CD14-positive monocyte (primary cell): Measurements from ENCODE around the gene RHOU. TPM values are rescaled to one million over a fixed set of nuclear protein-coding genes. Genes with fewer than 3 reads are reported as not detected.

ENCODE experiments used
- DNase-seq, 3 donors: peaks; one replicate each; pipeline ENCODE4 v3.0.0-alpha.2; 2011 to 2022
- H2AFZ ChIP-seq: 2 replicates; pipeline ENCODE4 v1.6.0; 2012; ENCODE audit warnings: mild to moderate bottlenecking, low read depth, low read length, inconsistent platforms; ENCODE audit not compliant: insufficient read depth, poor library complexity, severe bottlenecking
- H3K27ac ChIP-seq, 2 donors: 1 replicate in 1 of 2; 2 replicates in 1 of 2; pipeline ENCODE4 v1.5.1; 2012 to 2013; ENCODE audit warnings: low read length in 2 of 2, control low read depth in 1 of 2, inconsistent platforms in 1 of 2, low read depth in 1 of 2, mild to moderate bottlenecking in 1 of 2
- H3K27me3 ChIP-seq, 2 donors: one replicate each; pipeline versions ENCODE4 v1.6.0 to v1.6.1; 2011 to 2013; ENCODE audit warnings: low read length in 2 of 2; ENCODE audit not compliant: control insufficient read depth in 2 of 2, insufficient read depth in 2 of 2
- H3K36me3 ChIP-seq, 2 donors: replicated peaks in 1 of 2; 1 replicate in 1 of 2; 2 replicates in 1 of 2; pipeline versions ENCODE4 v1.5.1 to v1.6.1; 2012 to 2013; ENCODE audit warnings: low read length in 2 of 2, control low read depth in 1 of 2, inconsistent platforms in 1 of 2, mild to moderate bottlenecking in 1 of 2; ENCODE audit not compliant: insufficient read depth in 2 of 2, control insufficient read depth in 1 of 2
- H3K4me1 ChIP-seq, 2 donors: 1 replicate in 1 of 2; 2 replicates in 1 of 2; pipeline versions ENCODE4 v1.5.1 to v1.6.1; 2012 to 2013; ENCODE audit warnings: low read length in 2 of 2, control low read depth in 1 of 2, inconsistent platforms in 1 of 2, mild to moderate bottlenecking in 1 of 2, moderate library complexity in 1 of 2; ENCODE audit not compliant: insufficient read depth in 2 of 2, control insufficient read depth in 1 of 2
- H3K4me2 ChIP-seq: replicated peaks from 2 replicates; pipeline ENCODE3; 2012; ENCODE audit warnings: low read length, moderate library complexity, mild to moderate bottlenecking; ENCODE audit not compliant: poor library complexity, severe bottlenecking; ENCODE audit errors: extremely low read depth
- H3K4me3 ChIP-seq, 3 experiments: fragments of 200-600 bp in 1 of 3; sonication (generic) in 1 of 3; replicated peaks in 1 of 3; 1 replicate in 2 of 3; 2 replicates in 1 of 3; pipeline ENCODE4 v1.5.1; 2011 to 2013; ENCODE audit warnings: low read length in 3 of 3, mild to moderate bottlenecking in 3 of 3, control low read depth in 2 of 3, low read depth in 2 of 3, inconsistent platforms in 1 of 3, moderate library complexity in 1 of 3
- H3K79me2 ChIP-seq: 2 replicates; pipeline ENCODE4 v1.6.0; 2012; ENCODE audit warnings: mild to moderate bottlenecking, control low read depth, inconsistent platforms, low read length, moderate library complexity; ENCODE audit not compliant: insufficient read depth
- H3K9ac ChIP-seq: 2 replicates; pipeline ENCODE4 v1.6.0; 2017; ENCODE audit warnings: low read length, mild to moderate bottlenecking; ENCODE audit not compliant: insufficient read depth, poor library complexity, severe bottlenecking
- H3K9me3 ChIP-seq, 2 donors: replicated peaks in 1 of 2; 1 replicate in 1 of 2; 2 replicates in 1 of 2; pipeline versions ENCODE4 v1.5.1 to v1.6.1; 2012 to 2013; ENCODE audit warnings: low read length in 2 of 2, control low read depth in 1 of 2; ENCODE audit not compliant: control insufficient read depth in 1 of 2, insufficient read depth in 1 of 2
- H4K20me1 ChIP-seq: 2 replicates; pipeline ENCODE4 v1.6.0; 2012; ENCODE audit warnings: mild to moderate bottlenecking, low read length, control low read depth, moderate library complexity; ENCODE audit not compliant: insufficient read depth
- H3K27ac Mint-ChIP-seq, 7 donors: one replicate each; pipeline ENCODE4 v1.8.0; 2020; ENCODE audit warnings: mild to moderate bottlenecking in 7 of 7, mixed read lengths in 7 of 7, moderate library complexity in 6 of 7, inconsistent platforms in 2 of 7
- H3K27me3 Mint-ChIP-seq, 3 donors: one replicate each; pipeline ENCODE4 v1.8.0; 2021 to 2022; ENCODE audit warnings: low read depth in 3 of 3, mild to moderate bottlenecking in 3 of 3, mixed read lengths in 3 of 3, moderate library complexity in 3 of 3, inconsistent platforms in 1 of 3
- H3K36me3 Mint-ChIP-seq, 2 donors: one replicate each; pipeline ENCODE4 v1.8.0; 2020; ENCODE audit warnings: mixed read lengths in 2 of 2, inconsistent platforms in 1 of 2, mild to moderate bottlenecking in 1 of 2
- H3K4me1 Mint-ChIP-seq: one replicate; pipeline ENCODE4 v1.8.0; 2020; ENCODE audit warnings: mild to moderate bottlenecking, mixed read lengths
- H3K4me3 Mint-ChIP-seq, 2 donors: one replicate each; pipeline ENCODE4 v1.8.0; 2020; ENCODE audit warnings: mild to moderate bottlenecking in 2 of 2, mixed read lengths in 2 of 2, moderate library complexity in 1 of 2
- H3K9me3 Mint-ChIP-seq, 7 donors: one replicate each; pipeline ENCODE4 v1.8.0; 2020 to 2022; ENCODE audit warnings: mixed read lengths in 7 of 7, mild to moderate bottlenecking in 6 of 7, moderate library complexity in 6 of 7, inconsistent platforms in 2 of 7
- WGBS: methylation state at CpG from one replicate; pipeline ENCODE4 v1.1.5; 2013; ENCODE audit warnings: missing lambda C conversion rate; ENCODE audit not compliant: insufficient coverage; 5-methylcytosine and 5-hydroxymethylcytosine counted together
- intact Hi-C, 2 donors: fragments of 100-400 bp; cut with micrococcal nuclease; formaldehyde crosslinking; loops; one replicate each; pipeline versions ENCODE4 v1.15.0 to v1.15.1; 2023
- polyA plus RNA-seq, 3 donors: library from polyadenylated mRNA; depleted of rRNA in 1 of 3; unstranded in 2 of 3; stranded (reverse) in 1 of 3; fragments of 300-500 nt in 2 of 3; fragments of >200 nt in 1 of 3; fragmentation: Illumina TruSeq in 2 of 3; gene quantifications; 1 replicate in 2 of 3; 2 replicates in 1 of 3; pipeline ENCODE4 v1.2.3, GENCODE V29; 2012 to 2021
- TF ChIP-seq, protein P1 (sequence below): fragments of 200-600 bp; IDR thresholded peaks from one replicate; pipeline ENCODE4 v1.8.0; 2022; ENCODE audit warnings: antibody characterized with exemption, mild to moderate bottlenecking

RHOU gene
- polyA plus RNA-seq, 3 donors: 4.1 to 11.6 (median 4.8) TPM

DNA sequence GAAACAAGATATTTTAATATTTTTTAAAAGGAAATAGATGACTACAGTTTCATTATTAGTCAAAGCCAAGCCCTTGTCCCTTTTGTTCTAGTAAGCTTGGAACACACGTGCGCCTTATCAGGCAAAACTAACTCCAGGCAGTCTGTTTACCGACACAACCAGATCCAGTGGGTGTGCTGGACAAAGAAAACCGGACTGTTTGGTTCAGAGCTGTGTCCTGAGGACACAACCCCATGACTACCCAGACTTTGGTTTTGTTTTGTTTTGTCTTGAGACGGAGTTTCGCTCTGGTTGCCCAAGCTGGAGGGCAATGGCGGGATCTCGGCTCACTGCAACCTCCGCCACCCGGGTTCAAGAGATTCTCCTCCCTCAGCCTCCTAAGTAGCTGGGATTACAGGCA is 13.9 kb upstream of the RHOU start:
- H3K9me3 Mint-ChIP-seq: no peaks in the 10 kb centered on the region
- no peaks in the 10 kb centered on the region for H3K36me3 Mint-ChIP-seq
- Histone ChIP-seq H3K4me3 (no peak overlapping the region), H3K4me1 (no peaks in the 10 kb centered on the region), H3K4me2 (no peak overlapping the region), H3K27ac (no peak overlapping the region), H2AFZ (no peak overlapping the region), H3K9ac (no peak overlapping the region), H3K27me3 (no peaks in the 10 kb centered on the region), H3K36me3 (no peaks in the 10 kb centered on the region), H4K20me1 (no peaks in the 10 kb centered on the region), H3K79me2 (no peaks in the 10 kb centered on the region), H3K9me3 (no peaks in the 10 kb centered on the region)
- no peak for DNase-seq
- no peak overlapping the region for H3K4me3 Mint-ChIP-seq
- no peak overlapping the region for H3K27ac Mint-ChIP-seq
- TF ChIP-seq, protein P1, sequence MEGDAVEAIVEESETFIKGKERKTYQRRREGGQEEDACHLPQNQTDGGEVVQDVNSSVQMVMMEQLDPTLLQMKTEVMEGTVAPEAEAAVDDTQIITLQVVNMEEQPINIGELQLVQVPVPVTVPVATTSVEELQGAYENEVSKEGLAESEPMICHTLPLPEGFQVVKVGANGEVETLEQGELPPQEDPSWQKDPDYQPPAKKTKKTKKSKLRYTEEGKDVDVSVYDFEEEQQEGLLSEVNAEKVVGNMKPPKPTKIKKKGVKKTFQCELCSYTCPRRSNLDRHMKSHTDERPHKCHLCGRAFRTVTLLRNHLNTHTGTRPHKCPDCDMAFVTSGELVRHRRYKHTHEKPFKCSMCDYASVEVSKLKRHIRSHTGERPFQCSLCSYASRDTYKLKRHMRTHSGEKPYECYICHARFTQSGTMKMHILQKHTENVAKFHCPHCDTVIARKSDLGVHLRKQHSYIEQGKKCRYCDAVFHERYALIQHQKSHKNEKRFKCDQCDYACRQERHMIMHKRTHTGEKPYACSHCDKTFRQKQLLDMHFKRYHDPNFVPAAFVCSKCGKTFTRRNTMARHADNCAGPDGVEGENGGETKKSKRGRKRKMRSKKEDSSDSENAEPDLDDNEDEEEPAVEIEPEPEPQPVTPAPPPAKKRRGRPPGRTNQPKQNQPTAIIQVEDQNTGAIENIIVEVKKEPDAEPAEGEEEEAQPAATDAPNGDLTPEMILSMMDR: no peak
- intact Hi-C loops: no loop called here
- WGBS: 100% methylated on average over 4 of the region's 10 CpGs
- no peaks in the 10 kb centered on the region for H3K4me1 Mint-ChIP-seq
- H3K27me3 Mint-ChIP-seq: peaks cover 0 to 2% (median 2%) of the 10 kb centered on the region in 3 donors

DNA sequence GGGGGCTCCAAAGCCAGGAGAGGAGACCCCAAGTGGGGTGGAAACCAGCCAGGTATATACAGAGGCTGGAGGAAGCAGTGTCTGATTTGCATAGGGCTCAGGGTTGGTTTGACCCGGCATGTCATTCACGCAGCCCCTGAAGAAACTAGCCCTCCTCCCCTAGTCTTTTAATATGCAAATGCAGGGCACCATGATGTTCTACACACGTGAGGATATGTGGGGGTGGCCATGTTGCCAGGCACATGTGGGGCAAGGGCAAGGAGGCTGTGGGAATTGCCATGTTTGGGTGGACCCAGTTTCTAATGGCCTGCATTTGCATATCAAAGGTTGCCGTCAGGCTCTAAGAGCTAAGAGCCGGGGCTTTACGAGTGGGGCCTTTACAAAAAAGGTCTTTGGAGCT is 12.0 kb upstream of the RHOU start:
- Histone ChIP-seq H3K4me1 (no peaks in the 10 kb centered on the region), H2AFZ (no peak overlapping the region), H4K20me1 (no peaks in the 10 kb centered on the region), H3K79me2 (no peaks in the 10 kb centered on the region), H3K4me3 (no peak overlapping the region), H3K27ac (no peak overlapping the region), H3K9me3 (no peaks in the 10 kb centered on the region), H3K27me3 (no peaks in the 10 kb centered on the region), H3K4me2 (no peak overlapping the region), H3K36me3 (no peaks in the 10 kb centered on the region), H3K9ac (no peak overlapping the region)
- WGBS: 96% methylated on average over 3 of the region's 6 CpGs
- DNase-seq: no peak
- Mint-ChIP-seq H3K4me1 (peaks cover 3% of the 10 kb centered on the region), H3K9me3 (no peaks in the 10 kb centered on the region), H3K27me3 (peaks cover 2 to 4% (median 3%) of the 10 kb centered on the region in 3 donors), H3K27ac (no peak overlapping the region), H3K4me3 (no peak overlapping the region), H3K36me3 (no peaks in the 10 kb centered on the region)
- intact Hi-C loops: no loop called here
- TF ChIP-seq, protein P1: no peak
